HCT116 (cell line): ENCODE results near the gene CRYGN. TPM values are rescaled to one million over a fixed set of nuclear protein-coding genes. Genes with fewer than 3 reads are reported as not detected.
A peak's percentile ranks its signal among the peaks of the same experiment; 100 is the strongest.

ENCODE experiments used
- ATAC-seq: fragments of 200-7000 bp; cut with Tn5 transposase; 2 replicates; pipeline ENCODE4 v1.9.1; 2020; ENCODE audit warnings: mild to moderate bottlenecking, moderate library complexity
- BruUV-seq: library from RNA; stranded (reverse); fragments of 400-500 nt; replicated peaks from 2 replicates; lab custom pipeline; 2021; lab: Mats Ljungman, UMichigan
- CTCF ChIA-PET: fragments of 300-600 bp; sonication (Branson Sonifier 250); formaldehyde crosslinking; loops from one replicate; lab custom pipeline; 2021; ENCODE audit warnings: antibody characterized with exemption; lab: Charles Lee
- POLR2A ChIA-PET: fragments of 300-600, 350-600 bp; sonication (Branson Sonifier 250); formaldehyde crosslinking; loops from one replicate; lab custom pipeline; 2021; ENCODE audit warnings: antibody characterized with exemption; lab: Charles Lee
- RAD21 ChIA-PET, 2 experiments: fragments of 300-600 bp; sonication (Branson Sonifier 250); formaldehyde crosslinking; loops; one replicate each; lab custom pipeline; 2023; ENCODE audit warnings: low total read pairs in 2 of 2; ENCODE audit not compliant: uncharacterized antibody in 2 of 2, unreplicated experiment in 2 of 2, low non-redundant PET in 1 of 2; lab: Charles Lee
- DNase-seq: peaks from one replicate; pipeline ENCODE4 v3.0.0-alpha.2; 2010; ENCODE audit warnings: low read depth, low spot score
- H2AFZ ChIP-seq: fragments of 200-600 bp; shearing (Covaris generic), sonication (generic); 2 replicates; pipeline ENCODE4 v1.6.1; 2017; ENCODE audit warnings: low read depth, mixed run types, mixed read lengths, antibody characterized with exemption, low read length; ENCODE audit not compliant: poor library complexity, severe bottlenecking
- H3K27ac ChIP-seq: 2 replicates; pipeline ENCODE4 v1.5.1; 2012; ENCODE audit warnings: low read depth, low read length
- H3K27me3 ChIP-seq: fragments of 200-600 bp; sonication (generic); 2 replicates; pipeline ENCODE4 v1.6.1; 2016; ENCODE audit warnings: mixed run types, low read length, mixed read lengths; ENCODE audit not compliant: insufficient read depth
- H3K36me3 ChIP-seq, 2 experiments: fragments of 200-500 bp in 1 of 2; fragments of 200-600 bp in 1 of 2; sonication (Bioruptor generic) in 1 of 2; sonication (generic) in 1 of 2; 2 replicates each; pipeline versions ENCODE4 v1.5.1 to v1.6.1; 2014 to 2016; ENCODE audit warnings: low read length in 2 of 2, inconsistent platforms in 1 of 2, mixed read lengths in 1 of 2, mixed run types in 1 of 2; ENCODE audit not compliant: insufficient read depth in 2 of 2, control insufficient read depth in 1 of 2
- H3K4me1 ChIP-seq, 2 experiments: fragments of 200-600 bp in 1 of 2; sonication (generic) in 1 of 2; 2 replicates each; pipeline versions ENCODE4 v1.5.1 to v1.6.1; 2012 to 2017; ENCODE audit warnings: low read length in 2 of 2, inconsistent platforms in 1 of 2, mild to moderate bottlenecking in 1 of 2, mixed read lengths in 1 of 2, mixed run types in 1 of 2, moderate library complexity in 1 of 2; ENCODE audit not compliant: insufficient read depth in 2 of 2, control insufficient read depth in 1 of 2
- H3K4me2 ChIP-seq: fragments of 200-600 bp; sonication (generic); 2 replicates; pipeline ENCODE4 v1.6.1; 2017; ENCODE audit warnings: mixed run types, low read length, mixed read lengths
- H3K4me3 ChIP-seq, 2 experiments: fragments of 200-600 bp in 1 of 2; sonication (generic) in 1 of 2; replicated peaks in 1 of 2; 2 replicates each; pipeline ENCODE4 v1.5.1; 2011 to 2016; ENCODE audit warnings: low read length in 2 of 2, control low read depth in 1 of 2, low read depth in 1 of 2, mild to moderate bottlenecking in 1 of 2, mixed read lengths in 1 of 2, mixed run types in 1 of 2
- H3K79me2 ChIP-seq: fragments of 200-600 bp; sonication (generic); 2 replicates; pipeline ENCODE4 v1.6.1; 2017; ENCODE audit warnings: mild to moderate bottlenecking, mixed run types, low read length, moderate library complexity, mixed read lengths; ENCODE audit not compliant: insufficient read depth
- H3K9ac ChIP-seq: fragments of 200-600 bp; sonication (generic); 2 replicates; pipeline ENCODE4 v1.6.1; 2016; ENCODE audit warnings: low read length, mixed read lengths
- H3K9me2 ChIP-seq: fragments of 200-600 bp; sonication (generic), shearing (Covaris generic); 2 replicates; pipeline ENCODE4 v1.6.1; 2017; ENCODE audit warnings: mixed run types, mild to moderate bottlenecking, moderate library complexity; ENCODE audit not compliant: insufficient read depth
- H3K9me3 ChIP-seq, 2 experiments: fragments of 200-500 bp in 1 of 2; fragments of 200-600 bp in 1 of 2; sonication (Bioruptor generic) in 1 of 2; sonication (generic) in 1 of 2; 2 replicates each; pipeline ENCODE4 v1.6.1; 2014 to 2017; ENCODE audit warnings: low read length in 2 of 2, mixed read lengths in 2 of 2, inconsistent platforms in 1 of 2, low read depth in 1 of 2, mild to moderate bottlenecking in 1 of 2, mixed run types in 1 of 2, moderate library complexity in 1 of 2; ENCODE audit not compliant: control insufficient read depth in 1 of 2, insufficient read depth in 1 of 2
- H4K20me1 ChIP-seq: fragments of 200-600 bp; sonication (generic), shearing (Covaris generic); 2 replicates; pipeline ENCODE4 v1.6.1; 2017; ENCODE audit warnings: mixed run types, mild to moderate bottlenecking, moderate library complexity; ENCODE audit not compliant: insufficient read depth
- CBX3 ChIP-seq: IDR thresholded peaks from 2 replicates; pipeline ENCODE4 v1.6.1; 2012; ENCODE audit warnings: low read depth
- CEBPB ChIP-seq: IDR thresholded peaks from 2 replicates; pipeline ENCODE4 v1.6.1; 2012; ENCODE audit warnings: low read depth
- CTCF ChIP-seq, 3 experiments: fragments of 200-600 bp in 1 of 3; sonication (generic) in 1 of 3; IDR thresholded peaks in 2 of 3; conservative IDR thresholded peaks in 1 of 3; 2 replicates each; pipeline ENCODE4 v1.5.1; 2012 to 2017; ENCODE audit warnings: low read depth in 2 of 3, low read length in 2 of 3, antibody characterized with exemption in 1 of 3, borderline replicate concordance in 1 of 3, control low read depth in 1 of 3, mild to moderate bottlenecking in 1 of 3, mixed read lengths in 1 of 3, mixed run types in 1 of 3, moderate library complexity in 1 of 3; ENCODE audit not compliant: insufficient read depth in 1 of 3
- ELF1 ChIP-seq: IDR thresholded peaks from 2 replicates; pipeline ENCODE4 v1.6.1; 2012; ENCODE audit warnings: low read depth, borderline replicate concordance
- EZH2 ChIP-seq: fragments of 200-600 bp; sonication (generic); IDR thresholded peaks from 2 replicates; pipeline ENCODE4 v1.6.1; 2017; ENCODE audit warnings: antibody characterized with exemption, mixed run types
- EZH2phosphoT487 ChIP-seq: fragments of 200-600 bp; IDR thresholded peaks from 2 replicates; pipeline ENCODE4 v1.6.1; 2018; ENCODE audit warnings: antibody characterized with exemption, borderline replicate concordance
- FOSL1 ChIP-seq: IDR thresholded peaks from 2 replicates; pipeline ENCODE4 v1.6.1; 2012; ENCODE audit warnings: low read depth
- JUND ChIP-seq: IDR thresholded peaks from 2 replicates; pipeline ENCODE4 v1.6.1; 2012
- MAX ChIP-seq: IDR thresholded peaks from 2 replicates; pipeline ENCODE4 v1.6.1; 2012
- POLR2AphosphoS5 ChIP-seq: IDR thresholded peaks from 2 replicates; pipeline ENCODE4 v1.6.1; 2011; ENCODE audit warnings: mild to moderate bottlenecking, low read depth, low read length, moderate library complexity
- RAD21 ChIP-seq: IDR thresholded peaks from 2 replicates; pipeline ENCODE4 v1.6.1; 2012; ENCODE audit warnings: low read depth, mild to moderate bottlenecking
- REST ChIP-seq: IDR thresholded peaks from 2 replicates; pipeline ENCODE4 v1.6.1; 2012; ENCODE audit warnings: low read depth
- SP1 ChIP-seq: IDR thresholded peaks from 2 replicates; pipeline ENCODE4 v1.6.1; 2012; ENCODE audit warnings: low read depth
- TCF7L2 ChIP-seq: IDR thresholded peaks from 2 replicates; pipeline ENCODE4 v1.7.0; 2011; ENCODE audit warnings: borderline replicate concordance, inconsistent platforms; ENCODE audit not compliant: insufficient read depth, insufficient read length; ENCODE audit errors: extremely low read depth
- YY1 ChIP-seq: IDR thresholded peaks from 2 replicates; pipeline ENCODE4 v1.6.1; 2011; ENCODE audit warnings: low read length, low read depth, moderate library complexity, mild to moderate bottlenecking; ENCODE audit not compliant: insufficient replicate concordance; ENCODE audit errors: extremely low read depth
- ZFX ChIP-seq: fragments of 450-650 bp; IDR thresholded peaks from 2 replicates; pipeline ENCODE4 v1.6.1; 2017
- intact Hi-C: fragments of 100-400 bp; cut with micrococcal nuclease; formaldehyde crosslinking; loops from 2 replicates; pipeline ENCODE4 v1.10.0; 2022
- total RNA-seq: library from RNA; stranded (reverse); gene quantifications from one replicate; pipeline ENCODE4 v1.2.1, GENCODE V29; 2021; ENCODE audit not compliant: unreplicated experiment
- TF ChIP-seq, protein P1 (sequence below): IDR thresholded peaks from 2 replicates; pipeline ENCODE4 v1.6.1; 2011; ENCODE audit warnings: mild to moderate bottlenecking, low read length, moderate library complexity; ENCODE audit not compliant: insufficient replicate concordance; ENCODE audit errors: extremely low read depth

CRYGN gene
- total RNA-seq, 1 experiment from 2014 or later = not detected

DNA sequence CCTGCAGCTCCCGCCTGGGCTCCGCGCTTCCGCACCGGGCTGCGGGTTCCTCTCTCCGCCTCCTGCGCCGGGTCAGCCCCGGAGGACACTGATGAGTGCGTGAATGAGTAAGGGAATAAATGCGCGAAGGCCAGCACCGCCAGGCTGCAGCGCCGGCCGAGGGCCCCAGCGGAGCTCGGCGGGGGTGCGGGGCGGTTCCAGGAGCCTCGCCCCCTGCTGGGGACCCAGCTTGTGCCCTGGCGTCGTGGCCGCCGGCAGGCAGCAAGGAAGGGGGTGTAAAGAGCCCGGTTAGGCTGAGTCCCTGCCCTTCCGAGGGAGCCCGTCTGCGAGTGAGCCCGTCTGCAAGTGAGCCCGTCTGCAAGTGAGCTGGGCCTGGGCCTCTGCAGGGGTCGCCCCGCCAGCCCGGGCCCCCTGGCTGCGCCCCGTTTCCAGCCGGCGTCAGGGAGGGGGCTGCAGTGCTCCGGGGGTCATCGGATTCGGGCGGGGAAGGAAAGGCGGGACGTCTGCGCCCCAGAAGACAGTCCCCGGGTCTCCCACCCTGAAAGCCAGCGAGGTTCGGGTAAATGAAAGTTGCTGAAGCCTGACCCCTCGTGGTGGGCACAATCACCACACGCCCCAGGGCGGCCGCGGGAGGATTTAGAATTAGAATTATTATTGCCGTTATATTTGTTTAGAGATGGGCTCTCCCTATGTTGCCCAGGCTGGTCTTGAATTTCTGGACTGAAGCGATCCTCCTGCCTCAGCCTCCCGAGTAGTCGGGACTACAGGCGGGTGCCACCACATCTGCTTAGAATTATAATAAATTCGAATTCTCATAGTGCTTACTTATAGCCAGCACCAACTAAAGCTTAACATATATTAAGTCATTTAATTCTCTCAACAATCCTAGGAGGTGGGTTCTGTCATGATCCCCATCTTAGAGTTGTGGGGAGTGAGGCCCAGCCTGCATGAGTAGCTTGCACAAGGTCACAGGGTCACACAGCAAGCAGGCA is 8.6 kb upstream of the CRYGN start:
- H3K27ac ChIP-seq = peak overlapping the region; percentile 19; the same call in 1 of the 2 replicates
- DNase-seq (peak; percentile 13), ATAC-seq (peak; percentile 88)
- H3K9me3 ChIP-seq = no peaks in the 10 kb centered on the region
- H3K79me2 ChIP-seq = no peaks in the 10 kb centered on the region
- H3K4me3 ChIP-seq = peak overlapping the region; percentile 34 to 53
- no peaks in the 10 kb centered on the region for H3K36me3 ChIP-seq
- POLR2A ChIA-PET = interaction anchor here (1.0 to 1.1 kb wide), 2 partner anchors 79 to 80 kb away, joined by 3 read pairs; no protein-coding TSS in a partner anchor
- no peaks in the 10 kb centered on the region for H3K9me2 ChIP-seq
- RAD21 ChIA-PET = interaction anchor here (1.1 to 2.3 kb wide), 5 partner anchors 11 to 133 kb away, joined by 3 to 12 read pairs (median 5); no protein-coding TSS in a partner anchor
- H2AFZ ChIP-seq = peak overlapping the region; percentile 86
- CTCF ChIA-PET = interaction anchor here (0.7 to 3.0 kb wide), 11 partner anchors 10 to 311 kb away, joined by 3 to 40 read pairs (median 4); no protein-coding TSS in a partner anchor
- H3K9ac ChIP-seq = peak overlapping the region; percentile 49
- peak overlapping the region; percentile 77 for H3K4me2 ChIP-seq
- H3K4me1 ChIP-seq = peaks cover 13 to 33% of the 10 kb centered on the region in 2 experiments; a peak in 3 of 4 replicates
- H4K20me1 ChIP-seq = no peaks in the 10 kb centered on the region
- intact Hi-C loops = loop anchor here (1.0 kb wide), 2 partner anchors 80 to 133 kb away; no protein-coding TSS in a partner anchor
- no TSS peak for BruUV-seq
- no peaks in the 10 kb centered on the region for H3K27me3 ChIP-seq
- TF ChIP-seq MAX (no peak), EZH2phosphoT487 (no peak), REST (no peak), TCF7L2 (no peak), CBX3 (no peak), YY1 (no peak), CTCF (IDR thresholded peaks at IDR 0.05 in 2 of 3, conservative IDR thresholded peaks at IDR 0.05 in 1 of 3; ENCODE audit: borderline replicate concordance in 1 of 3, insufficient read depth in 1 of 3, low read depth in 2 of 3, low read length in 2 of 3) (peak; percentile 70 to 94 (median 76)), POLR2AphosphoS5 (no peak), EZH2 (no peak), CEBPB (no peak), ZFX (peak; percentile 61; the same call in 1 of the 2 replicates), JUND (no peak), RAD21 (peak; percentile 93), FOSL1 (no peak), SP1 (no peak), ELF1 (no peak)
- TF ChIP-seq, protein P1, sequence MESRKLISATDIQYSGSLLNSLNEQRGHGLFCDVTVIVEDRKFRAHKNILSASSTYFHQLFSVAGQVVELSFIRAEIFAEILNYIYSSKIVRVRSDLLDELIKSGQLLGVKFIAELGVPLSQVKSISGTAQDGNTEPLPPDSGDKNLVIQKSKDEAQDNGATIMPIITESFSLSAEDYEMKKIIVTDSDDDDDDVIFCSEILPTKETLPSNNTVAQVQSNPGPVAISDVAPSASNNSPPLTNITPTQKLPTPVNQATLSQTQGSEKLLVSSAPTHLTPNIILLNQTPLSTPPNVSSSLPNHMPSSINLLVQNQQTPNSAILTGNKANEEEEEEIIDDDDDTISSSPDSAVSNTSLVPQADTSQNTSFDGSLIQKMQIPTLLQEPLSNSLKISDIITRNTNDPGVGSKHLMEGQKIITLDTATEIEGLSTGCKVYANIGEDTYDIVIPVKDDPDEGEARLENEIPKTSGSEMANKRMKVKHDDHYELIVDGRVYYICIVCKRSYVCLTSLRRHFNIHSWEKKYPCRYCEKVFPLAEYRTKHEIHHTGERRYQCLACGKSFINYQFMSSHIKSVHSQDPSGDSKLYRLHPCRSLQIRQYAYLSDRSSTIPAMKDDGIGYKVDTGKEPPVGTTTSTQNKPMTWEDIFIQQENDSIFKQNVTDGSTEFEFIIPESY = no peak
